Vagina (tissue), 2 donors: ENCODE data around the gene FFAR1. TPM values are rescaled to one million over a fixed set of nuclear protein-coding genes. Genes with fewer than 3 reads are reported as not detected.

Experiments
- DNase-seq, 2 donors: peaks; one replicate each; pipeline ENCODE4 v3.0.0-alpha.2; 2017; ENCODE audit errors: extremely low spot score in 2 of 2
- H3K27ac ChIP-seq: fragments of 200-600 bp; sonication (generic); one replicate; pipeline ENCODE4 v1.5.1; 2019
- H3K27me3 ChIP-seq: fragments of 200-600 bp; sonication (generic); one replicate; pipeline ENCODE4 v1.5.1; 2019
- H3K36me3 ChIP-seq, 2 donors: fragments of 200-600 bp; sonication (generic); one replicate each; pipeline ENCODE4 v1.5.1; 2017 to 2019
- H3K4me1 ChIP-seq: fragments of 200-600 bp; sonication (generic); one replicate; pipeline ENCODE4 v1.5.1; 2019
- H3K4me3 ChIP-seq, 2 donors: fragments of 200-600 bp; sonication (generic); 1 replicate in 1 of 2; 2 replicates in 1 of 2; pipeline ENCODE4 v1.5.1; 2016 to 2019
- H3K9me3 ChIP-seq: fragments of 200-600 bp; sonication (generic); one replicate; pipeline ENCODE4 v1.5.1; 2019
- POLR2A ChIP-seq, 2 donors: fragments of 450-650 bp; IDR thresholded peaks; one replicate each; pipeline ENCODE4 v1.6.1; 2017; ENCODE audit warnings: antibody characterized with exemption in 2 of 2, mild to moderate bottlenecking in 2 of 2, moderate library complexity in 2 of 2
- POLR2AphosphoS5 ChIP-seq, 2 donors: sonication (generic); formaldehyde crosslinking; IDR thresholded peaks; one replicate each; pipeline ENCODE4 v1.9.0; 2017; ENCODE audit warnings: antibody characterized with exemption in 2 of 2, mild to moderate bottlenecking in 2 of 2, low read depth in 1 of 2; ENCODE audit not compliant: insufficient read depth in 1 of 2
- intact Hi-C: fragments of 100-400 bp; cut with DNase I; formaldehyde crosslinking; loops from one replicate; pipeline ENCODE4 v1.15.1; 2023
- total RNA-seq: library from RNA; depleted of rRNA; stranded (reverse); fragments of >200 nt; gene quantifications from one replicate; pipeline ENCODE4 v1.2.3, GENCODE V29; 2016
- TF ChIP-seq, protein P1 (sequence below), 3 experiments: fragments of 450-650 bp in 2 of 3; fragments of 200-600 bp in 1 of 3; sonication (generic) in 1 of 3; IDR thresholded peaks; one replicate each; pipeline ENCODE4 v1.5.1; 2017 to 2019; ENCODE audit warnings: antibody characterized with exemption in 3 of 3, mild to moderate bottlenecking in 2 of 3, moderate library complexity in 2 of 3

Gene FFAR1
- total RNA-seq, 1 donor from 2014 or later = not detected

DNA sequence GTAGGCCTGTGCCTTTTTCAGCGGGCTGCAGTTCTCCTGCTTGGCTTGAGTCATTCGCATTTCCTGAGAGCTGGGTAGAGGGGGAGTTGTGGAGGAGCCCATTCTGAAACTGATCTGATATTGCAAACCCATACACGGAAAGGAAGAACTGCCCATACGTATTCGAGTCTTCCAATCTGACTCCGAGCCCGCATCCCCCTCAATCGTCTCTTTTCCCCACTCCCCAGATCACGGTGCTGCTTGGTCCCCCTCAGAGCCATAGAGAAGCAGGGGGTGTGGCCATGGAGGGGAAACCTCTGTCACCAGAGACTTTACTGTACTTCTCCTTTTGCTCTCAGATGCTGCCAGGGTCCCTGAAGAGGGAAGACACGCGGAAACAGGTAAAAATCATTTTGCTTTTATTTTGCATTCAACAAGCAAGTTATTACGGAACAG lies 18.8 kb upstream of the FFAR1 start, which contains the start of gene CD22:
TSS of gene CD22 (plus strand) at position 337 of the 435 bp plus-strand sequence. CDS start 2,854 bp downstream, outside the sequence.
- Histone ChIP-seq H3K9me3 (no peaks in the 10 kb centered on the region), H3K4me1 (no peaks in the 10 kb centered on the region), H3K27me3 (no peaks in the 10 kb centered on the region), H3K27ac (no peak within 1 kb of the TSS), H3K4me3 (no peak within 1 kb of the TSS), H3K36me3 (no peaks in the 10 kb centered on the region)
- TF ChIP-seq POLR2A (IDR thresholded peaks at IDR 0.05) = no peak
- TF ChIP-seq, protein P1, sequence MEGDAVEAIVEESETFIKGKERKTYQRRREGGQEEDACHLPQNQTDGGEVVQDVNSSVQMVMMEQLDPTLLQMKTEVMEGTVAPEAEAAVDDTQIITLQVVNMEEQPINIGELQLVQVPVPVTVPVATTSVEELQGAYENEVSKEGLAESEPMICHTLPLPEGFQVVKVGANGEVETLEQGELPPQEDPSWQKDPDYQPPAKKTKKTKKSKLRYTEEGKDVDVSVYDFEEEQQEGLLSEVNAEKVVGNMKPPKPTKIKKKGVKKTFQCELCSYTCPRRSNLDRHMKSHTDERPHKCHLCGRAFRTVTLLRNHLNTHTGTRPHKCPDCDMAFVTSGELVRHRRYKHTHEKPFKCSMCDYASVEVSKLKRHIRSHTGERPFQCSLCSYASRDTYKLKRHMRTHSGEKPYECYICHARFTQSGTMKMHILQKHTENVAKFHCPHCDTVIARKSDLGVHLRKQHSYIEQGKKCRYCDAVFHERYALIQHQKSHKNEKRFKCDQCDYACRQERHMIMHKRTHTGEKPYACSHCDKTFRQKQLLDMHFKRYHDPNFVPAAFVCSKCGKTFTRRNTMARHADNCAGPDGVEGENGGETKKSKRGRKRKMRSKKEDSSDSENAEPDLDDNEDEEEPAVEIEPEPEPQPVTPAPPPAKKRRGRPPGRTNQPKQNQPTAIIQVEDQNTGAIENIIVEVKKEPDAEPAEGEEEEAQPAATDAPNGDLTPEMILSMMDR (IDR thresholded peaks at IDR 0.05) = no peak
- no peak for TF ChIP-seq POLR2AphosphoS5 (IDR thresholded peaks at IDR 0.05; ENCODE audit: insufficient read depth in 1 of 2, low read depth in 1 of 2)
- no peak for DNase-seq
- intact Hi-C loops = no loop called here

DNA sequence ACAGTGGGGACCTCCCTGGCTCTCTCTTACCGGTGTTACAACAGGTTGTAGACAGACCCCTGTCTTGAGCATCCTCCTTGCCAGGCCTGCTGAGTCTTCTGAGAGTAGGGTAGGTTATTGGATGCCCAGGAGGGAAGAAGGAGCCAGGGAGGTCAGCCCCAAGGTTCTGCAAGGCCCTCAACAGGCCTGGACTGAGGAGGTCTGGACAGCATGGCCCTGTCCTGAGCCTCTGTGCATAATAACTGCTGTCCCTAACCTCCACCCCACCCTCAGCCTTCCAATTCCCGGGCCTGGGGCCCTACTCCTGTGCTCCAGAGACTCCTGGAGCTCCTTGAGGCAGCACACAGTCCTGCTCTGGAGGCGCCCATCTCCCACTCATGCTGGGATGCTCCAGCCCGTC lies 18.4 kb upstream of the FFAR1 start:
- Histone ChIP-seq H3K4me3 (no peak overlapping the region), H3K4me1 (no peaks in the 10 kb centered on the region), H3K9me3 (no peaks in the 10 kb centered on the region), H3K27me3 (no peaks in the 10 kb centered on the region), H3K27ac (no peak overlapping the region), H3K36me3 (no peaks in the 10 kb centered on the region)
- TF ChIP-seq POLR2AphosphoS5 (IDR thresholded peaks at IDR 0.05; ENCODE audit: insufficient read depth in 1 of 2, low read depth in 1 of 2) (no peak), POLR2A (IDR thresholded peaks at IDR 0.05) (no peak)
- TF ChIP-seq, protein P1 (IDR thresholded peaks at IDR 0.05) = no peak
- intact Hi-C loops = no loop called here
- DNase-seq = no peak

DNA sequence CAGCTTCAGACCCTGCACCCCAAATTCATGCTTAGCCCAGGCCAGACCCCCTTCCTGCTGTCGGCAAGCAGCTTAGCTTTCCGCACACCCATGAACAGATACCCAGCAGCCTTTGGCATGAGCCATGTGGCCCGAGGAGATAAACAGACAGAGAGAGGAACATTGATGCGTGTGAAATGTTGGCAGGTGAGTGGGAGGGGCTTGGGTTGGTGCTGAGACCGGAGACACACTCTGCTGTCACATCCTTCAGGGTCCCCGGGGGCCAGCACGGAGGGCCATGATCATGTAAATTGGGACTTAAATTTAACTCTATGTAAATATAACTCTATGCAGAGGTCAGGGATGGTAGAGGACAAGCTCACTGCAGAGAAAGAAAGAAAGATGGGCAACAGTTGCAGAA lies 17.2 kb upstream of the FFAR1 start:
- intact Hi-C loops = no loop called here
- DNase-seq = no peak
- TF ChIP-seq POLR2AphosphoS5 (IDR thresholded peaks at IDR 0.05; ENCODE audit: insufficient read depth in 1 of 2, low read depth in 1 of 2) (no peak), POLR2A (IDR thresholded peaks at IDR 0.05) (no peak)
- TF ChIP-seq, protein P1 (IDR thresholded peaks at IDR 0.05) = no peak
- H3K4me3 ChIP-seq = no peak overlapping the region
- no peaks in the 10 kb centered on the region for H3K9me3 ChIP-seq
- no peaks in the 10 kb centered on the region for H3K36me3 ChIP-seq
- no peaks in the 10 kb centered on the region for H3K27me3 ChIP-seq
- no peak overlapping the region for H3K27ac ChIP-seq
- no peaks in the 10 kb centered on the region for H3K4me1 ChIP-seq

DNA sequence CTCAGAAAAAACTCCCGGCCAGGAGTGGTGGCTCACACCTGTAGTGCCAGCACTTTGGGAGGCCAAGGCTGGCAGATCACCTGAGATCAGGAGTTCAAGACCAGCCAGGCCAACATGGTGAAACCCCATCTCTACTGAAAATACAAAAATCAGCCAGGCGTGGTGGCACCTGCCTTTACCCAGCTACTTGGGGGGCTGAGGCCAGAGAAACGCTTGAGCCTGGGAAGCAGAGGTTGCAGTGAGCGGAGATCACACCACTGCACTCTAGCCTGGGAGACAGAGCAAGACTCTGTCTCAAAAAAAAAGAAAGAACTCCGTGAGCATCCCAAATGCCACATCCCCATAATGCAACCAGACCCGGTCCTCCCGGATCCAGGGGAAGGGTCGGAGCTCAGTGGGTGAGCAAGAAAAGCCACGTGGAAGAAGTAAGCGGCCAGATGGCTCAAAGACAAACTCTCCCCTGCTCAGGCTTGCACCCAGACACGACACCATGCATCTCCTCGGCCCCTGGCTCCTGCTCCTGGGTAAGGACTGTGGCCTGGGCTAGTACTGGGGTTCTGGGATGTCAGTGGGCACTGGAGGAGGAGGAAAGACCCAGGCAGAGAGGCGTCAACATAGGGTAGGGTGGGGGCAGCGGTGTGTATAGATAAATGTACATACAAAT lies 16.0 kb upstream of the FFAR1 start:
- no peak for DNase-seq
- Histone ChIP-seq H3K9me3 (no peaks in the 10 kb centered on the region), H3K27me3 (no peaks in the 10 kb centered on the region), H3K36me3 (no peaks in the 10 kb centered on the region), H3K4me1 (no peaks in the 10 kb centered on the region), H3K4me3 (no peak overlapping the region), H3K27ac (no peak overlapping the region)
- intact Hi-C loops = no loop called here
- TF ChIP-seq POLR2A (IDR thresholded peaks at IDR 0.05) (no peak), POLR2AphosphoS5 (IDR thresholded peaks at IDR 0.05; ENCODE audit: insufficient read depth in 1 of 2, low read depth in 1 of 2) (no peak)
- TF ChIP-seq, protein P1 (IDR thresholded peaks at IDR 0.05) = no peak

DNA sequence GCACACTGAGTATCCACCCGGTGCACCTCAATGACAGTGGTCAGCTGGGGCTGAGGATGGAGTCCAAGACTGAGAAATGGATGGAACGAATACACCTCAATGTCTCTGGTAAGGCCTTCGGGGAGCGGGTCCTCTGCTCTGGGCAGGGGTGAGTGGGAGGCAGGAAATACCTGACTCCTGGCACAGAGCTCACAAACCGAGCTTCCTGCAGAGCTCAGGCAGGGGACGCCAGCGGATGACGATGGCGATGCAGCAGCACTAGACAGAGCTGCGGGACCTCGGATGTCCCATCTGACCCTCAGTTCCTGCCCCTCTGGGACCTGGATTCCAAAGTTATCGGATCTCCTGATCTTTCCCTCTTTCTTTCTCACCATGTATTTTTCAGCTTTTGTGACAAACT lies 14.9 kb upstream of the FFAR1 start:
- intact Hi-C loops = no loop called here
- no peak overlapping the region for H3K4me3 ChIP-seq
- no peaks in the 10 kb centered on the region for H3K4me1 ChIP-seq
- H3K36me3 ChIP-seq = no peaks in the 10 kb centered on the region
- H3K27ac ChIP-seq = no peak overlapping the region
- no peaks in the 10 kb centered on the region for H3K9me3 ChIP-seq
- no peaks in the 10 kb centered on the region for H3K27me3 ChIP-seq
- no peak for DNase-seq
- TF ChIP-seq POLR2AphosphoS5 (IDR thresholded peaks at IDR 0.05; ENCODE audit: insufficient read depth in 1 of 2, low read depth in 1 of 2) (no peak), POLR2A (IDR thresholded peaks at IDR 0.05) (no peak)
- TF ChIP-seq, protein P1 (IDR thresholded peaks at IDR 0.05) = no peak
